ENCODE measurements around the gene PLOD1. TPM values are rescaled to one million over a fixed set of nuclear protein-coding genes. Genes with fewer than 3 reads are reported as not detected.
"Not testable (repeated sequence)": the region's sequence is repeated elsewhere in the genome, so short reads cannot be mapped to it uniquely, and the experiment has no call there.

Gene PLOD1
- polyA plus RNA-seq, 2 of the 4 experiments (the other 2 are of a cell fraction) = 53.8 to 83.9 TPM

DNA sequence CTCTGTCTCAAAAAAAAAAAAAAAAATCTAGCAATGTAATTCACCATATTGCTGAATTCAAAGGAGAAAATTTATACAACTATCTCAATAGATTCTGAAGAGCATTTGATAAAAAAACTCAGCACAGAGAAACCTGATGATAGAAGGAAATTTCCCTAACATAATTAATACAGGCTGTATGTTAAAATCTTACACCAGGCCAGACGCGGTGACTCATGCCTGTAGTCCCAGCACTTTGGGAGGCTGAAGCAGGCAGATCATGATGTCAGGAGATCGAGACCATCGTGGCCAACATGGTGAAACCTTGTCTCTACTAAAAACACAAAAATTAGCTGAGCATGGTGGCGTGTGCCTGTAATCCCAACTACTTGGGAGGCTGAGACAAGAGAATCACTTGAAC, 30.4 kb upstream of the PLOD1 start:
- not testable (repeated sequence) for H3K27ac ChIP-seq; DNase-seq (ENCODE audit: low read depth in 1 of 2, low spot score in 1 of 2); H3K4me3 ChIP-seq; FAIRE-seq; H3K4me1 ChIP-seq; ATAC-seq; H3K9me3 ChIP-seq; H3K4me2 ChIP-seq
- POLR2A ChIA-PET = interaction anchor here (0.6 to 0.7 kb wide), 2 partner anchors 76 to 199 kb away, joined by 3 read pairs; no protein-coding TSS in a partner anchor
- WGBS (ENCODE audit: missing lambda C conversion rate) = 81% methylated on average over 5 of the region's 5 CpGs
- CTCF ChIA-PET = interaction anchor here (0.6 to 1.2 kb wide), 3 partner anchors 10 to 349 kb away, joined by 3 to 4 read pairs (median 3); no protein-coding TSS in a partner anchor

- DNase-seq (ENCODE audit: low read depth in 1 of 2, low spot score in 1 of 2) = no peak
- TF ChIP-seq RNF2 (IDR thresholded peaks at IDR 0.05; ENCODE audit: borderline replicate concordance, low read depth) (no peak), HOXA7 (CRISPR knock-in tag; IDR thresholded peaks at IDR 0.05) (no peak), POLR2AphosphoS2 (conservative IDR thresholded peaks at IDR 0.05; ENCODE audit: low read length) (no peak), RFX5 (IDR thresholded peaks at IDR 0.05) (no peak), NR3C1 (IDR thresholded peaks at IDR 0.05) (no peak), TP53 (CRISPR knock-in tag; IDR thresholded peaks at IDR 0.05) (no peak), JUN (IDR thresholded peaks at IDR 0.05) (no peak), ELK1 (IDR thresholded peaks at IDR 0.05; ENCODE audit: low read depth, low read length) (no peak), RARB (CRISPR knock-in tag; IDR thresholded peaks at IDR 0.05) (no peak), POLR2A (IDR thresholded peaks at IDR 0.05; ENCODE audit: low read length) (no peak), CHD2 (IDR thresholded peaks at IDR 0.05; ENCODE audit: low read length, partially characterized antibody) (no peak)
- TF ChIP-seq, protein P1, sequence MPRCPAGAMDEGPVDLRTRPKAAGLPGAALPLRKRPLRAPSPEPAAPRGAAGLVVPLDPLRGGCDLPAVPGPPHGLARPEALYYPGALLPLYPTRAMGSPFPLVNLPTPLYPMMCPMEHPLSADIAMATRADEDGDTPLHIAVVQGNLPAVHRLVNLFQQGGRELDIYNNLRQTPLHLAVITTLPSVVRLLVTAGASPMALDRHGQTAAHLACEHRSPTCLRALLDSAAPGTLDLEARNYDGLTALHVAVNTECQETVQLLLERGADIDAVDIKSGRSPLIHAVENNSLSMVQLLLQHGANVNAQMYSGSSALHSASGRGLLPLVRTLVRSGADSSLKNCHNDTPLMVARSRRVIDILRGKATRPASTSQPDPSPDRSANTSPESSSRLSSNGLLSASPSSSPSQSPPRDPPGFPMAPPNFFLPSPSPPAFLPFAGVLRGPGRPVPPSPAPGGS (IDR thresholded peaks at IDR 0.05) = no peak
- Histone ChIP-seq H3K9me3 (no peaks in the 10 kb centered on the region), H3K4me2 (no peak overlapping the region), H3K4me3 (no peak overlapping the region), H3K27ac (no peak overlapping the region), H3K4me1 (peaks cover 7% of the 10 kb centered on the region; the same call in 1 of the 3 replicates)
- WGBS (ENCODE audit: missing lambda C conversion rate) = 83% methylated on average over 5 of the region's 5 CpGs
- ChIA-PET CTCF (no interaction called here), POLR2A (no interaction called here)
- no peak for FAIRE-seq
- no peak for ATAC-seq
Measured at GRCh38 chr1:11904978-11905377, 29.5 kb upstream of the PLOD1 start.

DNA sequence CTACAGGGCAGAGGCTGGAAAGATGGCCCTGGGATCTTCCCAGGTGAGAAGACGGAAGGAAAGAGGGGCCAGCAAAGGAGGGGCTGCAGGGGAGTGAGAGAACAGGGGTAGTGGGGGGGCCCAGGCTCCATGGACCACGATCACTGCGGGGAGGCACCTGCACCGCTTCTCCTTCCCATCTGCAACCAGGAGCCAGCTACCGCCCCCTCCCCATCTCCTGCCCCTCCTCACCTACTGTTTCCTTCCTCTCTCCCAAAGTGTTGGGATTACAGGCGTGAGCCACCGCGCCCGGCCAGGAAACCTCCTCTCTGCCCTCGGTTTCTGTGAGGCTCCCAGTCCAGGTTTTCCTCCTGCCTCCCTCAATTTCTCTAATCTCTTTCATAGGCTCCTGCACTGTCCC, 27.6 kb upstream of the PLOD1 start:
- ChIA-PET CTCF (no interaction called here), POLR2A (interaction anchor here (2.8 kb wide), 1 partner anchor 100 kb away, joined by 23 read pairs; the partner anchor contains the start of genes CLCN6 and MTHFR)
- peak overlapping the region; percentile 92; the same call in 1 of the 3 replicates for H3K4me2 ChIP-seq
- H3K4me3 ChIP-seq = no peak overlapping the region
- peaks cover 4% of the 10 kb centered on the region; the same call in 1 of the 3 replicates for H3K4me1 ChIP-seq
- H3K27ac ChIP-seq = peak overlapping the region; percentile 96 to 99; a peak in 3 of 6 replicates
- ATAC-seq (no peak), FAIRE-seq (no peak), DNase-seq (ENCODE audit: low read depth in 1 of 2, low spot score in 1 of 2) (no peak)
- no peak for TF ChIP-seq TP53 (CRISPR knock-in tag; IDR thresholded peaks at IDR 0.05)
- no peak for TF ChIP-seq BHLHE40 (IDR thresholded peaks at IDR 0.05; ENCODE audit: low read depth, low read length)
- 85% methylated on average over 10 of the region's 10 CpGs for WGBS (ENCODE audit: missing lambda C conversion rate)
- H3K9me3 ChIP-seq = no peaks in the 10 kb centered on the region

- Histone ChIP-seq H3K9me3 (no peaks in the 10 kb centered on the region), H3K27ac (peak overlapping the region; percentile 96 to 99), H3K4me2 (peak overlapping the region; percentile 92), H3K4me1 (peaks cover 4% of the 10 kb centered on the region; the same call in 1 of the 3 replicates), H3K4me3 (peak overlapping the region; percentile 60; the same call in 1 of the 3 replicates)
- peak; percentile 69 to 76 for ATAC-seq
- DNase-seq (ENCODE audit: low read depth in 1 of 2, low spot score in 1 of 2) = peak; percentile 79 to 94
- FAIRE-seq = no peak
- 12% methylated on average over 19 of the region's 19 CpGs for WGBS (ENCODE audit: missing lambda C conversion rate)
- TF ChIP-seq, protein P2, sequence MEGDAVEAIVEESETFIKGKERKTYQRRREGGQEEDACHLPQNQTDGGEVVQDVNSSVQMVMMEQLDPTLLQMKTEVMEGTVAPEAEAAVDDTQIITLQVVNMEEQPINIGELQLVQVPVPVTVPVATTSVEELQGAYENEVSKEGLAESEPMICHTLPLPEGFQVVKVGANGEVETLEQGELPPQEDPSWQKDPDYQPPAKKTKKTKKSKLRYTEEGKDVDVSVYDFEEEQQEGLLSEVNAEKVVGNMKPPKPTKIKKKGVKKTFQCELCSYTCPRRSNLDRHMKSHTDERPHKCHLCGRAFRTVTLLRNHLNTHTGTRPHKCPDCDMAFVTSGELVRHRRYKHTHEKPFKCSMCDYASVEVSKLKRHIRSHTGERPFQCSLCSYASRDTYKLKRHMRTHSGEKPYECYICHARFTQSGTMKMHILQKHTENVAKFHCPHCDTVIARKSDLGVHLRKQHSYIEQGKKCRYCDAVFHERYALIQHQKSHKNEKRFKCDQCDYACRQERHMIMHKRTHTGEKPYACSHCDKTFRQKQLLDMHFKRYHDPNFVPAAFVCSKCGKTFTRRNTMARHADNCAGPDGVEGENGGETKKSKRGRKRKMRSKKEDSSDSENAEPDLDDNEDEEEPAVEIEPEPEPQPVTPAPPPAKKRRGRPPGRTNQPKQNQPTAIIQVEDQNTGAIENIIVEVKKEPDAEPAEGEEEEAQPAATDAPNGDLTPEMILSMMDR (IDR thresholded peaks at IDR 0.05) = 0 out of 3 replicates have a peak, but pooled peaks have one; percentile 13
- peak; percentile 26; the same call in 1 of the 3 replicates for TF ChIP-seq SMC3 (IDR thresholded peaks at IDR 0.05)
- TF ChIP-seq EHMT2 (IDR thresholded peaks at IDR 0.05; ENCODE audit: low read depth) = no peak
- peak in 1 of 2 experiments; percentile 18; a peak in 1 of 5 replicates for TF ChIP-seq RAD21 (conservative IDR thresholded peaks at IDR 0.05 in 1 of 2, IDR thresholded peaks at IDR 0.05 in 1 of 2)
- CTCF ChIA-PET = interaction anchor here (0.7 to 4.7 kb wide), 9 partner anchors 34 to 188 kb away, joined by 3 to 19 read pairs (median 3); partner anchors contain the start of gene MFN2
- POLR2A ChIA-PET = interaction anchor here (0.6 to 3.9 kb wide), 28 partner anchors 7 to 870 kb away, joined by 3 to 80 read pairs (median 5); partner anchors contain the start of genes CLCN6, FBXO6, KIAA2013 and MFN2
Measured at GRCh38 chr1:11907275-11908094, 27.0 kb upstream of the PLOD1 start.

Measured in A549 (cell line).